ENCODE results near the gene LAMA4. TPM values are rescaled to one million over a fixed set of nuclear protein-coding genes. Genes with fewer than 3 reads are reported as not detected.
A peak's percentile ranks its signal among the peaks of the same experiment; 100 is the strongest.

LAMA4 gene
- total RNA-seq, 1 donor from 2014 or later = 249 TPM

DNA sequence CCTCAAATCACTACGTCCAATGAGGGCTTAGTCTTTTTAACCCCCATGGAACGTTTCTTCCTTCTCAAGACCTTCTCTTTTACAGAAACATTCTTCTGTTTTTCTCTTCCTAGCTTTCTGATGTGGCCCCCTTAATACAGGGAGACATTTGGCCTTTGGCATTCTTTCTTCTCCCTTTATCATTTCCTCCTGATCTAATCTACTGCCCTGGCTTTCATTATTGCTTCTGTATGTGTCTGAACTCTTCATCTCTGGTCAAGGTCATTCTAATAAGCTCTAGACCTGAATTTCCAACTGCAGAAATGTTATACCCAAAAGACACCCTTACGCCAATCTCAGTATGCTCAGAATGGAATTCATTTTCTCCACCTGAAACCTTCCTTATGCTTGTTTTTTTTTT lies 18.4 kb upstream of the LAMA4 start:
- no peak for DNase-seq

DNA sequence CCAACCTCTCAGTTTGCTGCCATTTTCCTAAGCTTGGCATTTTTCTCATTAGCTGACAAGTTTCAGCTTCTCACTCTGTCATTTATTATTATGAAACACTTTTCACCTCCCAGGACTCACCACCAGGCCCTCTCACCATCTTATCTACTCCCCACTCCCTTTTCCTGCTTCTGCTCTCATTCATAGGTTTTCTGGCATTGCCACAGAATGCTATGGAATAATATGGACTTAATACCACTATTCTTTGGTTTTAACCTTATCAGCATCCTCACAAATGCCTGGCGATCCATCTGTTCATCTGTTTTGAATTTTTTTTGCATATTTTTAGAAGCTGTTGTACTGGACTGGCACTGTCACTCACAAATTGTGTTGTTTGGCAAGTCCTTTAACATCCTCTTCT lies 16.4 kb upstream of the LAMA4 start:
- DNase-seq = no peak

DNA sequence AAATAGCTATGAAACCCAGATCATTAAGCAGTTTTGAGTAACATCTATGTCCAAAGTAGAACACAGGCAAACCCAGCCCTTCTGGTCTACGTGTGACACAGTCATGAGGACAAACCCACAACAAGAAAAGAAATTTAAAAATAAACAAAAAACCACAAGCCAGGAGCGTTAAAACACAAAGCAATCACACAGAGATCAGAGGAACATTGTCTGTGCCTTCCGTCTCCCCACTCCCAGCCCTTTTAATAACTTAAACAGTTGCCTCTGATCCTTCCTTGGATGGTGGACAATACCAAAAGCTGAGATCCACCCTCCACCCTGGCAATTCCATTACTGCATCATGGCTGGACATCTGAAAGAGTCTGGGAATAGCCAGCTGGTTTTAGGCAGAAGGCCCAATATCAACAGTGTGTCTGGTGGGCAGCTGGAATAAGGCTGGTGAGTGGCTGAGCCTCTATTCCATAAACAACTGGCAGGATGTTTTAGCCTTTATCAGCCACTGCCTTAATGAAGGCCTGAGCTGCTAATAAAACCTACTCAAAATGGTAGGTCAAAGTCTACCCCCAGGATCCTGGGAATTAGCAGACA lies 15.7 kb upstream of the LAMA4 start:
- DNase-seq = no peak

DNA sequence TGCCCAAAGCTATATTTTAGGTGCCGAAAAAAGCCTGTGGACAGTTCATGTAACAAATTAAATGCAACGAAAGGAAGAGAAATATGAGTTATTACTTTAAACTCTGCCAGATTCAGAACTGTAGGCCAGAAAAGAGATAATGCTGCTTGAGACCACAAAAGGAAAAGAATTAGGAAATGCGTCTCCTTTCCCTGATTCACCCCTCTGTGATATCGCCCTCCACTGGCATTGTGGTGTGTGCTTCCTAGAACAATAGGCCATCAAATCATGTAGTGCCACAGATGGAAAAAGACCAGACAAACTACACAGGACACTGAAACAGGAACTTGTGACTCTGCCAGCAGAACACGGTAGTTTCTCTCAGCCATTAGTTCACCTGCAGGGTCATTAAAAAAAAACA lies 14.7 kb upstream of the LAMA4 start:
- no peak for DNase-seq

DNA sequence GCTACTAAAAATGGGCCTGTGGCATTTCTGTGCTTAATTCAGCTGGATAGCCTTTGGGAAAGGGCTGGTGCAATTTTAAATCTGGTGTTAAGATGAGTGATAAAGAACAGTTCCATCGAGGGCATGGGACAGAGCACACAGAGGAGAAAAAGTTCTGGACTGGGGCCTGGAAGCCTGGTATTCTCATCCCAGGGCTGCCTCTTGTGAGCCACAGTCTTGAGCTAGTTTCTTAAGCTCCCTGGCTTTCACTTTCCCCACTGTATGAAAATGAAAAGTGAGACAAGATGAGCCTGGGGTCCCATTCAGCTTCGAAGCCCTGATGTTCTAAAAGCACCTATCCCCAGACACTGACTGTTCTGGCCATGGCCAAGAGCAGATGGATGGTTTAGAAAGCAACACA lies 14.3 kb upstream of the LAMA4 start:
- no peak for DNase-seq

DNA sequence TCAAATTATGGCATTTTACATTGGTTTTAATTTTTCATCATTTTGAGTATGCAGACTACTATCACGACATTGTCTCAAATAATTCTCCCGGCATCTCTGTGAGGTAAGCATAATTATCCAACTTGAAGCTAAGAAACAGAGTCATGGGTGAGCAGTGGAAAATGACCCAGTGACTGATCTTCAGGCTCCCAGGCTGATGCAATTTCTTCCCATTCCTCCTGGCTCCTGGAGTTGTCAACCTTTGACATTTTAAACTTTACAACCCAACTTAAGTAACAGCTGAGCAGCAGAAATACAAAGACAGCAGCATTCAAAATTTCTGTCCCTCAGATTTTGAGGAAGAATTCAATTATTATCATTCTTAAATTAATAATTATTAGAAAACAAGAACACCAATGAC lies 13.7 kb upstream of the LAMA4 start:
- no peak for DNase-seq

DNA sequence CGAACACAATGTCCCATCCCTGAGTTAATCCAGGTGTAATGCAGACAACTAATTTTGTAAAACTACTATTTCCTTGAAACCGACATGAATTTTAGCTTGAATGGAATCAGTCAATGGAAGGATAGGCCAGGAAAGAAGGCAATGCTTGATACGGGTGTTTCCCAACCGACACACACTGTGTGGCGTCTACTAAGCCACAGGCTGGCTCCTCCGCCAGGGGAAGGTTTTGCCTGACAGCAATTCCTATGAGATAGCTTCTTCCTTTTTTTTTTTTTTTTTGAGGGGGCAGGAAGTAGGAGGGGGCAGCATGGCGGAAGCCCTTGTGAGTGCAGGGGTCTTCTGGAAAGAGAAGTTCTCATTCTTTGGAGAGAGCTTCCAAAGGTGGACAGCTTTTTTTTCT lies 12.0 kb upstream of the LAMA4 start:
- DNase-seq = no peak

DNA sequence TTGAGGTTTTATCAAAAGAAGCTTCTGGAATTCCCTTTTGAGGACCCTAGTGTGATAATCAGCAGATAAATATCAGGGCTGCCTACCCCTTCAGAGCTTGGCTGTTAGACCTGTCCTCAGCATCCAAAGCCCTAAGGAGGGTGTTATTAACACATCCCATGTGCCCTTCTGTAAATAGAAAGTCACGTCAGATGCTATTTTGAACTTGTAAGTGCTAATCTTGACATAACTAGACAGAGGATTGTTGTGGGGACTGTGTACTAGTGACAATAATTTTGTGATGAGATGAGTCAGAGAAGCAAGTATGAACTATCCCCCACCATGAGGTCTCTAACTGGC lies 4.9 kb upstream of the LAMA4 start:
- peak; percentile 36 for DNase-seq

DNA sequence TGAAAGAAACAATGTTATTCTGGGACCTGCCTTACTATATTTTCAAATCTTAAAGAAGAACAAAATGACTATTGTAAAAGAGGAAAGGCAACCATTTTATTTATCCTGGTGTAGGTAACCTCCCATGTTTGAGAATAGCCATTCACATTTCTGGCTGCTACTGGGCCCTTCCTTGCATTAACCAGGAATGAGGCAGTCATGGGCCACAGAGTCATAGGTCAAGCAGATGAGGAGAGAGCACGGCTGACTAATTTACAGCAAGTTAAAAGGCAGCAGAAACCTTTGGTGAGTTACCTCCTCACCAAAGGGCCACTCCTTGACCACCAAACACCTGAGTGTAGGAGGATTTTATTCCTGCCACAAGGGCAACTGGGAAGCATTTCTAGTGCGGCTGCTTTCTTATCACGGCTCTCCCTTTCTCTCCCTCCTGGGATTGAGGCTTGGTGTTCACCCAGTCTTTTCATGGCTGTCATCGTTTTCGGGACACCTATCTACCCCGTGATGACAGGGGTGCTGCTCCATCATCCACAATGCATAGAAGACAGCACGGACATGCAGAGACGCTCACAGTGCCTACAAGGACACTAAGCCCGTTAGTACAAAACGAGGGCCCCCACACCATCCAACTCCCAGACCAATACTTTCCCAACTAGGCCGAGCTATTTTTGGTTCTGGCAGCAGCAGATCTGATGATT lies 4.4 kb upstream of the LAMA4 start:
- DNase-seq = no peak

DNA sequence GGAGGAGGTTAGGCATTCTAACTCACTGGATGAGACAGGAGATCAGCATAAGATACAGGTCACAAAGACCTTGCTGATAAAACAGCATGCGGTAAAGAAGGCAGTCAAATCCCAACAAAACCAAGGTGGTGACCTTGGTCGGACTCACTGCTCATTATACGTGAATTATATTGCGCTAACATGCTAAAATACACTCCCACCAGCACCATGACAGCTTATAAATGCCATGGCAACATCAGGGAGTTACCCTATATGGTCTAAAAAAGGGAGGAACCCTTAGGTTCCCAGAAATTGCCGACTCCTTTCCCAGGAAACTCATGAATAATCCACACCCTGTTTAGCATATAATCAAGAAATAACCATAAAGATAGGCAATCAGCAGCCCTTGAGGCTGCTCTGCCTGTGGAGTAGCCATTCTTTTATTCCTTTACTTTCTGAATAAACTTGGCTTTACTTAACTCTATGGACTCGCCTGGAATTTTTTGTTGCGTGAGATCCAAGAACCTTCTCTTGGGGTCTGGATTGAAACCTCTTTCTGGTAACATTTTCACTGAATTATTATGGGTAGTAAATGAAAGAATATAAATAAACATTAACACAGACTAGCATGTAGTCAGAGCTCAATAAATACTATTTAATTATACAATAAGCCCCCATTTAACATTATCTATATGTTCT lies 3.0 kb upstream of the LAMA4 start:
- DNase-seq = no peak

DNA sequence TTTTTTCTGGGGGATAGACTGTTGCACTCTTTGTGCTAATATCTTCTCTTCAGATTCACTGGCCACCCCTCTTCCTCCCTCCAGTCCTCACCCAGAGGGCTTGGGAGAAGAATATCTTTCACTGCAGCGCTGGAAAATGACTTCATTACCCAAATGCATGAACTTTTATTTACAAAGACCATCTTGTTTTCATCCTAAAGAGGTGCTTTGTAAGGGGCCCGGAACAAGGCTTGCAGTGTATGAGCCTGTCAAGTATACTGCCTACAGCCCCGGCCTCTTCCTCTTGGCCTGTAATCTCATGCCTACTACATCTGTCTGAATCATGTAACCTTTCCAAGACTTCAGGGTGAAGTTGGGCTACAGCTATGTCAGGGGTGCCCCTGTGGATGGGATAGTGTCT lies 554 bp upstream of the LAMA4 start:
- DNase-seq = peak; percentile 56

DNA sequence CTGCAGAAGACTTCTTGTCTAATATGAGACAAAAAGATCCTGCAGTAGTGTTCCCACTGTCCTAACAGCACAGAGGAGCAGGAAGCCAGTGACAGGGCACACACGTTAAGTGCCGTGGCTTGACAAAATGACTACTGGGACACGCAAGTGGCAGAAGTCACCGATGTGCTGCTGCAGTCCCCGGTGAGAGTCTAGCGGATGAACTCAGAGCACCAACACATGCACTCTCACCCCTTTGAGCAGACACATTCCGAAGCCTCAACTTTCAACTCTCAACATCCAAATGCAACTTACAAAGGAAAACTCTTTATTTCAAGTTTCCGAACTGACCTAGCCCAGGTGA lies 898 bp downstream of the LAMA4 start:
- DNase-seq = no peak

DNA sequence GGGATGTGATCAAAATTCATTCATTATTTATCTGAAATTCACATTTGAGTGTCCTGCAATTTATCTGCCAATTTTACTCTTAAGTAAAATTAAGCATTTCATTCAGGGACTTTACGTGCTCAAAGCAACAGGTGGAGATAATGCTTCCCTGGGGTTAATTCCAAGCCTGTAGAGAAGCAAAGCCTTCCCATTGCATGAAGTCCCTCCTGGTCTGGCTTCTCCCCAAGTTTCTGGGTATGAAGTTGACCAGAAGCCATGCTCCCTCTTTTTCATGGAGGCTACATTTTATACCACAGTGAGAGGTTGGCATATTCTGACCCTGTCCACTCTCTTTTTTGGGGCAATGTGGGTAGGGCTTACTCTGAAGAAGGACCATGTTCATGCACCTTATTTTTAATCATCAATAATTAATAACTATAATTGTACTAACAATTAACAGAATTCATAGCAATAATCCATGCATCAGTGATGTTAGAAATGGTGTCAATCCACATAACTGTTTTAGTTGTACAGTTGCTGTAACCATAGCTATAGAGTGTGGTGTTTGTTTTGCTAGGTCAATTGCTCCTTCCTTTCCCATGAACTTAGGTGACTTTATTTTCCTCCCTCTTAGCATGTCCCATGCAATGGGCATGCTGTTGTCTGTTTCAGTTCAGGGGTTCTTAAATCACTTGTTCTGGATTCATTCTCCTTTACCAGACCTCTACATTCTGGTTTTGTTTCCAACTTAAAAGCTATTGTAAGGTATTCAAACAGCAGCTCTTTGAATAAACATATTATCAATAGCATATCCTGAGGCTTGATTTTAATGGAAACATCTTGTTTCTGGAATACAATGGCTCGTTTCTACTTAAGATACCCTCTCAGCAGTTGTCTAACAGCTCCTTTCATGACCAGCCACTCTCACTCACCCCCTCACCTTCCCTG lies 1.5 kb downstream of the LAMA4 start:
- DNase-seq = no peak

DNA sequence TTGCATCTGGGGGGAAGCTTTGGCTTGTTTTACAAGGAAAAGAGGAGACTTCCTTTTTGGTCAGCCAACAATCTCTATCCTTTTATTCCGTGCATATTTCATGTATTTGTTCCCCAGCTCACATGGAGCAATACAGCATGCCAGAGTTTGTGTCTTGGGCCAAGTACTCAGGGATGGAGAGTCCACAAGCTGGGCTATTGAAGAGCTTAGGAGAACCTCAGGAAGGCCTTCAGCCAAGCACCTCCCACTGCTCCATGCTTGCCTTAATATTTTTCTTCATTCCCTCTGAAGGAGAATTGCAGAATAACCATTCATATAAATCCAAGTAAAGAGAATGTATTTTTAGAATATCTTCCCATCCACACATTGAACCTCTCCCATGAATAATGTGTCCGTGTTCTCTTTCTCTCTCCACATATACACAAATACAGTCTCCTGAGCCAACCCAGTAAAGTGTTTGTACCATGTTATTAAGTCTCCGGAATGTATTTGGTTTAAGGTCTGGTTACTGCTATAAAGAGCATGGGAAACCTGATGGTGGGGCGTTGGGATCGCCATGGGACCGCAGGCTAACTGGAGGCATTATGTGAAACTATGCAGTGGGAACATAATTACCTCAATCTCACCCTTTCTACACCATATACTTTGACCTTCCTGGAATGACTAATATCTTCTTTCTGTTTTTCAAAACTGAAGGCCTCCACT lies 3.0 kb downstream of the LAMA4 start:
- DNase-seq = peak; percentile 84

DNA sequence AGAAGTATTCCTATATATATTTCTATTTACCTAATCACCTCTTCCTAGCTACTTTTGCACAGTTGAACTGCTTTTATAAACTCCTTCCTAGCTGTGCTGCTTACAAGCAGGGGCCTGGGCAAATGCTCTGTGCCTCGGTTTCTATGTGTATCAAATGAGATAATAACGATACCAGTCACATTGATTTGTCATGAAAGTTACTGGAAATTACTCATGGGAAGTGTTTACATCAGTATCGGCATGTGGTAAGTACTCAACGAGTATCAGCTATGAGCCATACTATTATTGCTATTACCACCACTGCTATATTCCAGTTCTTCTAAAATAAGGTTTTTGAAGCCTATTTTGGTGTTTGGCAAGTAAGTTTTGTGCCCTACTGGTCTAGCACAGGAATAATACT lies 4.9 kb downstream of the LAMA4 start:
- no peak for DNase-seq

DNA sequence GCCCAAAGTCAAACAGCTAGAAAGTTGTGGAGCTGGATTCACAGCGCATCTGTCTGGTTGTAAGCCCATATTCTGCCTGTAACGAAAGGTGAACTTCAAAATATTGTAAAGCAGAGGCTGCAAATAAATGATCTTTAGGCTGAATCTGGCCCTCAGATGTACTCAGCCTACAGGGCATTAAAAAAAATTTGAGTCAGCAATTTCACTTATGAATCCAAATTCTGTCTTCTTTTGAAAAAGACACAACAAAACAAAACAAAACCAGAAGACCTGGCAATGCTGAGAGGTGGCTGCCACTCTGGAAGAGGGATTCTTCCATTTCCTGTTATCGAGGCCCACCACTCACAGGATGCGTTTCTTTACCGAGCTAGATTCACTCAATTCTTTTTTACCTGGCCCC lies 7.1 kb downstream of the LAMA4 start:
- DNase-seq = no peak

DNA sequence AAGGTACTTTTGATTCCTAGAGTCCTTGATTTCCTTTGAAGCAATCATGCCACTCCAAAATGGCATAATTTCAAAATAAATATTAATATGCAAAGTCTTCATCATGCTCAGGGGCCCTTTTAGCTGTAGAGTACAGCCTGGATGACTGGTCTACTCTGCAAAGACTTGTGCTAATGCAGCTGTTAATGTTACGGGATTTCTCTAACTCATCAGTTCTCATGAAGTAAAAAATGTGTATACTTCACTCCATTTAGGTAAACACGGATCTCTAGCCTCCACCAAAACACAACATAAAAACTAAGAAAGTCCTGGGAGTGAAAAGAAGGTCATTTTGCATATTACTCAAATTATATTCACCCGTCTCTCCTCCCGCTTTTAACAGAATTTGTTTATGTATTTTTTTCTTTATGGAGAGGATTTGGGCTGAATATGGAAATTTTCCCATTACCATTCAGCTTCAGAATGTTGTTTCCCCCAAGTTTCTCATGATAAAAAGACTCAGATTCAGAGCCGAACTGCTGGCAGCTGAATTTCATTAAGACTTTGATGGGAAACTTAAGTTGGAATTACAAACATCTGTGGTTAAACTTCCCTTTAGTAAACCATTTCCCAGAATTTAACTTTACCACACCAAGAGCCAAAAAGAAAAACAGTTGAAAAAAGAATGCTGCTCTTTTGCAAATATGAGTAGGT lies 8.7 kb downstream of the LAMA4 start:
- DNase-seq = peak; percentile 96

DNA sequence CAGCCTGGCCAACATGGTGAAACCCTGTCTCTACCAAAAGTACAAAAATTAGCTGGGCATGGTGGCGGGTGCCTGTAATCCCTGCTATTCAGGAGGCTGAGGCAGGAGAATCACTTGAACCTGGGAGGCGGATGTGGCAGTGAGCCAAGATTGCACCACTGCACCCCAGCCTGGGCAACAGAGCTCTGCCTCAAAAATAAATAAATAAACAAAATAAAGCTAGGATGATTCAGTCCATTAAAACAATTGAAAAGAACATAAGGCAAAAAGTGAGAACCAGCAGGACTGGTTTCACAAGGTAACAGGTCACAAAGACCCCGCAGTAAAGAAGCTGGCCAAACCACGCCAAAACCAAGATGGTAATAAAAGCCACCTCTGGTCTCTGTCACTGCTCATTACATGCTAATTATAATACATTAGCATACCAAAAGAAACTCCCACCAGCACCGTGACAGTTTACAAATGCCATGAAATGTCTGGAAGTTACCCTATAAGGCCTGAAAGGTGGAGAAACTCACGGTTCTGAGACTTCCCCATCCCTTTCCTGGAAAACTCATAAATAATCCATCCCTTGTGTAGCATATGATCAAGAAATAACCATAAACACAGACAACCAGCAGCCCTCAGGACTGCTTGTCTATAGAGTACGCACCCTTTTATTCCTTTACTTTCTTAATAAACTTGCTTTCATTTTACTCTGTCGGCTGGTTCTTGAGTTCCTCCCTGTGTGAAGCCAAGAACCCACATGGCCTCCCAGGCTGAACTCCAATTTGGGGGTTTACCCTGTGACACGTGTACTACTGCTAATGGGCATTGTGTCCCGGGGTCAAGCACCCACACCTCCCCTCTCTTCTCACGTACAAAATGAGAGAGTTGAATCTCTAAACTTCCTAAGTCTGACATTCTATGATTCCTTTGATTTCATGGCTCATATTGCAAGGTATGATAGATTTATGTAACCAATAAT lies 10.2 kb downstream of the LAMA4 start:
- DNase-seq = no peak

DNA sequence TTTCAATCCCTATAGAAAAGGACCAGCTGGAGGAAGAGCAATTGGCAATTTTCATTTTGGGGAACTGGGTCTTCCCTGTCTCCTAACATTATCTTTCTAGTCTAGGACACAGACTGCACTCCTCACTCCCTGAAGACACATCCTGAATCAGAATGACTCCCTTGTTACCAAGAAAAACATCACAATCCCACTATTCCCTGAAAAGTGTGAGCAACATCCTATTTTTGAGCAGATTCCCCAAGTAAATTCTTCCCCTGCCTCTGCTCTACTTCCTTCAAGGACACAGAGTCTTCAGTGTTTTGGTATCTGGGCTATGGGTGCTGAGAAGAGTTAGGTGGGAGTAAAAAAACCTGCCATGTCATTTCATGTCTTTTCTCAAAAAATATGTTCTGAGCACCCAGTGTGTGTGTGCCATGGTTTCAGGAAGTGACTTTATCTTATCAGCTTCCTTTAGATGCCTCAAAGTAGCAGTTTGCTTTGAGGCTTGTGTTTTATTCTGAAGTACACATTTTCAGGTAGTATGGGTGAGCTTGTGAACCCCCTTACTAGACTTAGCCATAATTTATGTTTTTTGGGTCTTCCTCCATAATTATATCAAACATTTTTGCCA lies 12.4 kb downstream of the LAMA4 start:
- no peak for DNase-seq

DNA sequence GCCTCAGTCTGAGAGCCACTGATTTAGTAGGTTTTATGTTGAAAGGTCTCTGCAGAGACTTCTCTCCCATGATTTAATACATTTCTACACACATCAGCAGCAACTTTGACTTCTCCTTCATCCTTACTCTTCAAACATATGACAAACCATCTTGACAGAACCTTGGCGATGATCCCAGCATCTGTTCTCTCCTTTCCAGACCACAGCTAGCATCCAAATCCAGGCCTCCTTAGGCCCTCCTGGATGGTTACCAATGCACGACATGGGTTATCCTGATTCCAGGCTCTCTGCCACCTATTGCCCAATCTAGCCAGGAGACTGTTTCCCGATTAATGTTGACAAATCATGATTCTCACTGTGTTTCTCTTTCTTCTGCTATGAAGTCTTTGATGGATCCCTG lies 16.8 kb downstream of the LAMA4 start:
- DNase-seq = peak; percentile 91

All from skin of body (tissue), 2 donors.